Measurements from ENCODE around the gene AMBRA1.
A peak's percentile ranks its signal among the peaks of the same experiment; 100 is the strongest.

AMBRA1 gene

GRCh38 chr11:46593550-46594373, at the start of gene AMBRA1:
AMBRA1 (minus strand) TSS chr11:46594023; CDS start chr11:46548380, 45,643 bp downstream.
- ATAC-seq (peak; percentile 96), DNase-seq (peak; percentile 82)

- DNase-seq (no peak), ATAC-seq (no peak)
These were observed 49.7 kb upstream of the AMBRA1 start for GRCh38 chr11:46643531-46643930.

GRCh38 chr11:46642627-46643335, 49.0 kb upstream of the AMBRA1 start:
- DNase-seq: no peak

GRCh38 chr11:46641639-46642038, 47.8 kb upstream of the AMBRA1 start:
- no peak for DNase-seq
- no peak for ATAC-seq

More at GRCh38 chr11:46642627-46643335, 49.0 kb upstream of the AMBRA1 start:
- ATAC-seq: no peak

- no peak for DNase-seq
- ATAC-seq: no peak
These were observed 46.4 kb upstream of the AMBRA1 start for GRCh38 chr11:46640036-46640788.

GRCh38 chr11:46639197-46639839, 45.5 kb upstream of the AMBRA1 start:
- DNase-seq (no peak), ATAC-seq (no peak)

GRCh38 chr11:46637546-46637945, 43.7 kb upstream of the AMBRA1 start:
- no peak for DNase-seq
- ATAC-seq: no peak

- DNase-seq (no peak), ATAC-seq (no peak)
These were observed 41.8 kb upstream of the AMBRA1 start for GRCh38 chr11:46635557-46636139.

GRCh38 chr11:46633291-46634217, 39.7 kb upstream of the AMBRA1 start:
- ATAC-seq (no peak), DNase-seq (no peak)

GRCh38 chr11:46632502-46632901, 38.7 kb upstream of the AMBRA1 start:
- ATAC-seq (no peak), DNase-seq (no peak)

GRCh38 chr11:46631676-46632075, 37.9 kb upstream of the AMBRA1 start:
- ATAC-seq: no peak
- DNase-seq: no peak

- DNase-seq (no peak), ATAC-seq (no peak)
These were observed 36.4 kb upstream of the AMBRA1 start for GRCh38 chr11:46630237-46630636.

- ATAC-seq (no peak), DNase-seq (no peak)
These were observed 35.1 kb upstream of the AMBRA1 start for GRCh38 chr11:46628961-46629360.

- no peak for ATAC-seq
These were observed 31.6 kb upstream of the AMBRA1 start for GRCh38 chr11:46625406-46625805.

GRCh38 chr11:46618837-46619236, 25.0 kb upstream of the AMBRA1 start:
- no peak for ATAC-seq
- no peak for DNase-seq

More at GRCh38 chr11:46625406-46625805, 31.6 kb upstream of the AMBRA1 start:
- DNase-seq: no peak

GRCh38 chr11:46617972-46618314, 24.1 kb upstream of the AMBRA1 start:
- ATAC-seq (no peak), DNase-seq (no peak)

- DNase-seq: peak; percentile 95
- peak; percentile 99 for ATAC-seq
These were observed 23.5 kb upstream of the AMBRA1 start, which contains the start of the genes ATG13 and HARBI1 for GRCh38 chr11:46617134-46617971. ATG13 (plus strand) TSS chr11:46617553; CDS start chr11:46644292, 26,739 bp downstream. HARBI1 (minus strand) TSS chr11:46617227; CDS start chr11:46616237, 990 bp downstream.

- no peak for DNase-seq
- ATAC-seq: peak; percentile 40
These were observed 22.8 kb upstream of the AMBRA1 start for GRCh38 chr11:46616551-46617133.

GRCh38 chr11:46615756-46616155, 21.9 kb upstream of the AMBRA1 start:
- ATAC-seq: no peak
- no peak for DNase-seq
